ENCODE data around the gene WDR87. TPM values are rescaled to one million over a fixed set of nuclear protein-coding genes. Genes with fewer than 3 reads are reported as not detected.

WDR87 gene
- total and polyA plus RNA-seq, 2 donors (not counting 3 experiments of a cell fraction or from before 2014, with no cell fraction given), result not detected

- POLR2A ChIA-PET, result no interaction called here
- H3K9ac ChIP-seq (replicated peaks; ENCODE audit: extremely low read depth, insufficient read depth, low read length), result no peak overlapping the region
- CTCF ChIA-PET, result interaction anchor here (0.7 kb wide), 1 partner anchor 9 kb away, joined by 3 read pairs; no protein-coding TSS in a partner anchor
- no peak overlapping the region for H3K4me2 ChIP-seq (ENCODE audit: insufficient read depth, low read length)
- H3K36me3 ChIP-seq (ENCODE audit: control insufficient read depth in 2 of 2, extremely low read depth in 1 of 2, insufficient read depth in 2 of 2, low read length in 2 of 2), result no peaks in the 10 kb centered on the region
- no peak for FAIRE-seq
- dilution Hi-C loops (cut with MboI; ENCODE audit: extremely low pct_ligation_motif_present, low sequenced_read_pairs), result no loop called here
- no peaks in the 10 kb centered on the region for H4K20me1 ChIP-seq (replicated peaks; ENCODE audit: control insufficient read depth, extremely low read depth, insufficient read depth, low read length)
- H3K9me3 ChIP-seq (replicated peaks; ENCODE audit: control insufficient read depth, insufficient read depth, low read length), result no peaks in the 10 kb centered on the region
- H3K27me3 ChIP-seq (ENCODE audit: control insufficient read depth in 2 of 2, insufficient read depth in 2 of 2, low read length in 2 of 2), result no peaks in the 10 kb centered on the region
- no peak for DNase-seq (ENCODE audit: low read depth, low spot score)
- no peak overlapping the region for H2AFZ ChIP-seq (ENCODE audit: low read depth, low read length)
- no TSS peak for BruUV-seq (replicated peaks)
- H3K27ac ChIP-seq (ENCODE audit: insufficient read depth, low read depth, low read length), result no peak overlapping the region
- peaks cover 3% of the 10 kb centered on the region for H3K4me1 ChIP-seq (ENCODE audit: control insufficient read depth, extremely low read depth, insufficient read depth, low read length)
- TF ChIP-seq POLR2A (IDR thresholded peaks at IDR 0.05; ENCODE audit: low read depth, low read length) (no peak), MYC (IDR thresholded peaks at IDR 0.05; ENCODE audit: low read depth, low read length) (no peak), MAX (IDR thresholded peaks at IDR 0.05; ENCODE audit: insufficient read depth, insufficient read length) (no peak), EZH2 (IDR thresholded peaks at IDR 0.05; ENCODE audit: borderline replicate concordance, low read depth, low read length, severe bottlenecking) (no peak), POLR2AphosphoS5 (IDR thresholded peaks at IDR 0.05; ENCODE audit: insufficient read depth, low read depth, low read length) (no peak), FOS (IDR thresholded peaks at IDR 0.05; ENCODE audit: borderline replicate concordance, insufficient read depth, low read length) (no peak), GATA2 (IDR thresholded peaks at IDR 0.05; ENCODE audit: insufficient read depth, insufficient read length, low read depth, low read length) (no peak), JUN (IDR thresholded peaks at IDR 0.05; ENCODE audit: borderline replicate concordance, insufficient read depth, insufficient read length, low read depth) (no peak)
- TF ChIP-seq, protein P1, sequence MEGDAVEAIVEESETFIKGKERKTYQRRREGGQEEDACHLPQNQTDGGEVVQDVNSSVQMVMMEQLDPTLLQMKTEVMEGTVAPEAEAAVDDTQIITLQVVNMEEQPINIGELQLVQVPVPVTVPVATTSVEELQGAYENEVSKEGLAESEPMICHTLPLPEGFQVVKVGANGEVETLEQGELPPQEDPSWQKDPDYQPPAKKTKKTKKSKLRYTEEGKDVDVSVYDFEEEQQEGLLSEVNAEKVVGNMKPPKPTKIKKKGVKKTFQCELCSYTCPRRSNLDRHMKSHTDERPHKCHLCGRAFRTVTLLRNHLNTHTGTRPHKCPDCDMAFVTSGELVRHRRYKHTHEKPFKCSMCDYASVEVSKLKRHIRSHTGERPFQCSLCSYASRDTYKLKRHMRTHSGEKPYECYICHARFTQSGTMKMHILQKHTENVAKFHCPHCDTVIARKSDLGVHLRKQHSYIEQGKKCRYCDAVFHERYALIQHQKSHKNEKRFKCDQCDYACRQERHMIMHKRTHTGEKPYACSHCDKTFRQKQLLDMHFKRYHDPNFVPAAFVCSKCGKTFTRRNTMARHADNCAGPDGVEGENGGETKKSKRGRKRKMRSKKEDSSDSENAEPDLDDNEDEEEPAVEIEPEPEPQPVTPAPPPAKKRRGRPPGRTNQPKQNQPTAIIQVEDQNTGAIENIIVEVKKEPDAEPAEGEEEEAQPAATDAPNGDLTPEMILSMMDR (IDR thresholded peaks at IDR 0.05; ENCODE audit: extremely low read depth in 1 of 2, insufficient read depth in 1 of 2, low read depth in 1 of 2, low read length in 2 of 2), result no peak
- H3K4me3 ChIP-seq (replicated peaks in 1 of 3; ENCODE audit: insufficient read depth in 1 of 3, low read depth in 1 of 3, low read length in 3 of 3), result no peak overlapping the region
- peaks cover 82% of the 10 kb centered on the region for H3K79me2 ChIP-seq (ENCODE audit: control insufficient read depth, insufficient read depth, low read length)
- no peaks in the 10 kb centered on the region for H3K9me1 ChIP-seq (replicated peaks; ENCODE audit: control insufficient read depth, extremely low read depth, insufficient read depth, low read length)
- intact Hi-C loops (cut with micrococcal nuclease), result no loop called here
These were observed 8.5 kb upstream of the WDR87 start for GRCh38 chr19:37914908-37915307.

Data from endothelial cell of umbilical vein (primary cell).